ENCODE results near the gene PLEKHG4.

Gene PLEKHG4

GRCh38 chr16:67296420-67296819, 17.1 kb downstream of the PLEKHG4 start:
- no peak overlapping the region for H3K9ac ChIP-seq (ENCODE audit: low read depth, low read length)
- H4K20me1 ChIP-seq (ENCODE audit: insufficient read depth, low read length) = no peaks in the 10 kb centered on the region
- no peaks in the 10 kb centered on the region for H3K27me3 ChIP-seq (ENCODE audit: insufficient read depth, low read length, poor library complexity)
- H3K27ac ChIP-seq (ENCODE audit: low read length) = no peak overlapping the region
- H3K9me3 ChIP-seq (ENCODE audit: insufficient read depth, low read length, severe bottlenecking) = no peaks in the 10 kb centered on the region
- no peak for TF ChIP-seq CTCF (IDR thresholded peaks at IDR 0.05; ENCODE audit: borderline replicate concordance, extremely low read depth, low read length, poor library complexity, severe bottlenecking)
- no peak for TF ChIP-seq EZH2 (IDR thresholded peaks at IDR 0.05; ENCODE audit: borderline replicate concordance, low read depth, low read length, severe bottlenecking)
- no peak overlapping the region for H3K4me2 ChIP-seq (ENCODE audit: insufficient read depth, low read length)
- H3K79me2 ChIP-seq (ENCODE audit: insufficient read depth, low read length) = no peaks in the 10 kb centered on the region
- H3K4me3 ChIP-seq (ENCODE audit: low read depth in 1 of 2, low read length in 2 of 2) = no peak overlapping the region
- no peak for ATAC-seq (ENCODE audit: insufficient read depth, low read depth)
- DNase-seq = no peak
- no peaks in the 10 kb centered on the region for H3K36me3 ChIP-seq (ENCODE audit: insufficient read depth, low read length)
- no peaks in the 10 kb centered on the region for H3K4me1 ChIP-seq (ENCODE audit: insufficient read depth, low read length)
- H2AFZ ChIP-seq (ENCODE audit: low read depth, low read length) = no peak overlapping the region

- DNase-seq (no peak), ATAC-seq (ENCODE audit: insufficient read depth, low read depth) (no peak)
- H3K9ac ChIP-seq (ENCODE audit: low read depth, low read length) = no peak overlapping the region
- no peaks in the 10 kb centered on the region for H3K79me2 ChIP-seq (ENCODE audit: insufficient read depth, low read length)
- H4K20me1 ChIP-seq (ENCODE audit: insufficient read depth, low read length) = no peaks in the 10 kb centered on the region
- H3K36me3 ChIP-seq (ENCODE audit: insufficient read depth, low read length) = no peaks in the 10 kb centered on the region
- no peak overlapping the region for H3K4me2 ChIP-seq (ENCODE audit: insufficient read depth, low read length)
- H3K27me3 ChIP-seq (ENCODE audit: insufficient read depth, low read length, poor library complexity) = no peaks in the 10 kb centered on the region
- H2AFZ ChIP-seq (ENCODE audit: low read depth, low read length) = no peak overlapping the region
- TF ChIP-seq CTCF (IDR thresholded peaks at IDR 0.05; ENCODE audit: borderline replicate concordance, extremely low read depth, low read length, poor library complexity, severe bottlenecking) = no peak
- no peak for TF ChIP-seq EZH2 (IDR thresholded peaks at IDR 0.05; ENCODE audit: borderline replicate concordance, low read depth, low read length, severe bottlenecking)
- H3K4me1 ChIP-seq (ENCODE audit: insufficient read depth, low read length) = no peaks in the 10 kb centered on the region
- H3K9me3 ChIP-seq (ENCODE audit: insufficient read depth, low read length, severe bottlenecking) = no peaks in the 10 kb centered on the region
- no peak overlapping the region for H3K4me3 ChIP-seq (ENCODE audit: low read depth in 1 of 2, low read length in 2 of 2)
- no peak overlapping the region for H3K27ac ChIP-seq (ENCODE audit: low read length)
Measured at GRCh38 chr16:67298277-67298676, 18.9 kb downstream of the PLEKHG4 start.

DNA sequence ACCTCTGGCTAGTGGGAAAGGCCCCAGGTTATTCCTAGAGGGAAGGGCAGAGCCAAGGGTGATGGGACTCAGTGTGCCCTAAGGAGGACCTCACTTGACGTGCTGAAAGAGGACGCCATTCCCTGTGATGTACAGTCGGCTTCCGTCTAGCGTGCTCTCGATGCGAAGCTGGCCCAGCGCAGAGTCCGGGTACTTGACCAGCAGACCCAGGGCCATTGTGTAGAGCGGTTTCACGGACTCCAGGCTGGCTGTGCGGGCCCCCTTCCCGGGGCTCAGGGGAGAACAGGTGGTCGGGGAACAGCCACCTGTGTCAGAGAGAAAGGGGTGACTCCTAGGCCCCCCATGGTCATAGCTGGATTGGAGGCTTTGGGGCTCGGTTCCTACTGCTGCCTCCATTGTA, 19.9 kb downstream of the PLEKHG4 start:
- ATAC-seq (ENCODE audit: insufficient read depth, low read depth) (no peak), DNase-seq (no peak)
- H3K9ac ChIP-seq (ENCODE audit: low read depth, low read length) = no peak overlapping the region
- no peaks in the 10 kb centered on the region for H3K27me3 ChIP-seq (ENCODE audit: insufficient read depth, low read length, poor library complexity)
- H3K27ac ChIP-seq (ENCODE audit: low read length) = no peak overlapping the region
- no peak overlapping the region for H3K4me3 ChIP-seq (ENCODE audit: low read depth in 1 of 2, low read length in 2 of 2)
- no peaks in the 10 kb centered on the region for H3K9me3 ChIP-seq (ENCODE audit: insufficient read depth, low read length, severe bottlenecking)
- no peaks in the 10 kb centered on the region for H4K20me1 ChIP-seq (ENCODE audit: insufficient read depth, low read length)
- H3K36me3 ChIP-seq (ENCODE audit: insufficient read depth, low read length) = no peaks in the 10 kb centered on the region
- H2AFZ ChIP-seq (ENCODE audit: low read depth, low read length) = no peak overlapping the region
- TF ChIP-seq CTCF (IDR thresholded peaks at IDR 0.05; ENCODE audit: borderline replicate concordance, extremely low read depth, low read length, poor library complexity, severe bottlenecking) = no peak
- TF ChIP-seq EZH2 (IDR thresholded peaks at IDR 0.05; ENCODE audit: borderline replicate concordance, low read depth, low read length, severe bottlenecking) = no peak
- H3K4me1 ChIP-seq (ENCODE audit: insufficient read depth, low read length) = no peaks in the 10 kb centered on the region
- H3K79me2 ChIP-seq (ENCODE audit: insufficient read depth, low read length) = no peaks in the 10 kb centered on the region
- H3K4me2 ChIP-seq (ENCODE audit: insufficient read depth, low read length) = no peak overlapping the region
